ENCODE data around the gene PIK3C3. TPM values are rescaled to one million over a fixed set of nuclear protein-coding genes. Genes with fewer than 3 reads are reported as not detected.

PIK3C3 gene
- polyA plus RNA-seq, 1 of the 3 experiments (the other 2 are of a cell fraction), result 26.9 TPM

DNA sequence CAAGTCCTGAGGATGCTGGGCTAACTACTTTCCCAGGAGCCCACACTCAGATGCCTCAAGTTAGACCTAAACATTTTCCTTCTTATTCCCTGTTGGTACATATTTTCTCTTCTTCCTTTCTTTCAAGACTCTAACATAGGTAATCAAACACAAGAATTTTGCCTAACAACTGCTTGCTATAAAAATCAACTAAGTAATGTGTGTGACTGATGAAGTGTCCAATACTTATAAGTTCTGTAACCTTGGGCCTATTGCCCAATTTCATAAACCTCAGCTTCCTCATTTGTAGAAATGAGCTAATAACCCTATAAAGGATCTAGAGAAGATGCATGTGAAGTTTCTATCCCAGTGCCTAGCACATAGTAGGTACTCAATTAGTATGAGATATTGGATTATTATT lies 31.6 kb upstream of the PIK3C3 start:
- no peak overlapping the region for H3K9ac ChIP-seq
- TF ChIP-seq, protein P1, sequence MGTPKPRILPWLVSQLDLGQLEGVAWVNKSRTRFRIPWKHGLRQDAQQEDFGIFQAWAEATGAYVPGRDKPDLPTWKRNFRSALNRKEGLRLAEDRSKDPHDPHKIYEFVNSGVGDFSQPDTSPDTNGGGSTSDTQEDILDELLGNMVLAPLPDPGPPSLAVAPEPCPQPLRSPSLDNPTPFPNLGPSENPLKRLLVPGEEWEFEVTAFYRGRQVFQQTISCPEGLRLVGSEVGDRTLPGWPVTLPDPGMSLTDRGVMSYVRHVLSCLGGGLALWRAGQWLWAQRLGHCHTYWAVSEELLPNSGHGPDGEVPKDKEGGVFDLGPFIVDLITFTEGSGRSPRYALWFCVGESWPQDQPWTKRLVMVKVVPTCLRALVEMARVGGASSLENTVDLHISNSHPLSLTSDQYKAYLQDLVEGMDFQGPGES (IDR thresholded peaks at IDR 0.05; ENCODE audit: low read depth, low read length), result no peak
- TF ChIP-seq SIN3A (IDR thresholded peaks at IDR 0.05; ENCODE audit: borderline replicate concordance, low read depth, low read length) (no peak), FOXM1 (IDR thresholded peaks at IDR 0.05; ENCODE audit: low read depth) (no peak), GABPA (IDR thresholded peaks at IDR 0.05; ENCODE audit: low read depth) (no peak)
- H3K4me1 ChIP-seq (ENCODE audit: control insufficient read depth in 1 of 2, insufficient read depth in 2 of 2, low read depth in 1 of 2, low read length in 1 of 2), result no peaks in the 10 kb centered on the region
- H3K36me3 ChIP-seq (replicated peaks in 1 of 2; ENCODE audit: control insufficient read depth in 1 of 2, insufficient read depth in 2 of 2, low read length in 1 of 2), result no peaks in the 10 kb centered on the region
- peaks cover 3% of the 10 kb centered on the region for H3F3A ChIP-seq (replicated peaks; ENCODE audit: insufficient read depth)
- no peaks in the 10 kb centered on the region for H4K20me1 ChIP-seq (ENCODE audit: insufficient read depth)
- no peaks in the 10 kb centered on the region for H3K9me3 ChIP-seq
- no peaks in the 10 kb centered on the region for H3K79me2 ChIP-seq (ENCODE audit: insufficient read depth)
- no peak overlapping the region for H3K4me2 ChIP-seq
- H3K9me2 ChIP-seq, result no peaks in the 10 kb centered on the region
- H3K27me3 ChIP-seq (ENCODE audit: insufficient read depth), result no peaks in the 10 kb centered on the region
- H2AFZ ChIP-seq (ENCODE audit: low read depth), result no peak overlapping the region
- no peak overlapping the region for H3K4me3 ChIP-seq (ENCODE audit: low read depth in 2 of 2, low read length in 1 of 2)
- ChIA-PET POLR2A (no interaction called here), CTCF (no interaction called here)
- no peak overlapping the region for H3K27ac ChIP-seq (ENCODE audit: low read depth in 2 of 2, low read length in 1 of 2)
- no peak for DNase-seq

DNA sequence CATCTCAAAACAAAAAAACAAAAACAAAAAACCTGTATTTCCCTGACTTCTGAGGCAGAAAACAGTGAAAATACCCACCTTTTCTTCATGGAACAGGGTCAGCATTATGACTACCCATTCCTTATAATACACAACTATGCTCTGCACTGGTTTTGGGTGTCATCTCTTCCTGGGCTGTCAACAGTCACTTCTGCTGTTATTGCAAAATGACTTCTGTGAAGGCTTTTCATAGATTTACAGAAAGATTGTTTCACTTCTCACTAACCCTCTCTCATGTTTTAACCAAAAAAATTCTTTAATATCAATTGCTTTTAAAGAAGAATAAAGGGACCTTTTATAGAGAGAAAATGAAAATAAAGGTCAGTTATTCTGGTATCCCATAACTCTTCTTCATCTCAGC lies 26.5 kb upstream of the PIK3C3 start:
- TF ChIP-seq YY1 (IDR thresholded peaks at IDR 0.05; ENCODE audit: low read depth), result no peak
- Histone ChIP-seq H3K27ac (ENCODE audit: low read depth in 2 of 2, low read length in 1 of 2) (no peak overlapping the region), H3K36me3 (replicated peaks in 1 of 2; ENCODE audit: control insufficient read depth in 1 of 2, insufficient read depth in 2 of 2, low read length in 1 of 2) (no peaks in the 10 kb centered on the region), H3K4me3 (ENCODE audit: low read depth in 2 of 2, low read length in 1 of 2) (no peak overlapping the region), H2AFZ (ENCODE audit: low read depth) (no peak overlapping the region), H3F3A (replicated peaks; ENCODE audit: insufficient read depth) (peaks cover 3% of the 10 kb centered on the region), H3K79me2 (ENCODE audit: insufficient read depth) (no peaks in the 10 kb centered on the region), H3K27me3 (ENCODE audit: insufficient read depth) (no peaks in the 10 kb centered on the region), H3K4me2 (no peak overlapping the region), H3K9me2 (no peaks in the 10 kb centered on the region), H3K9ac (no peak overlapping the region), H3K9me3 (no peaks in the 10 kb centered on the region), H4K20me1 (ENCODE audit: insufficient read depth) (no peaks in the 10 kb centered on the region), H3K4me1 (ENCODE audit: control insufficient read depth in 1 of 2, insufficient read depth in 2 of 2, low read depth in 1 of 2, low read length in 1 of 2) (no peaks in the 10 kb centered on the region)
- DNase-seq, result no peak
- CTCF ChIA-PET, result no interaction called here
- POLR2A ChIA-PET, result no interaction called here

DNA sequence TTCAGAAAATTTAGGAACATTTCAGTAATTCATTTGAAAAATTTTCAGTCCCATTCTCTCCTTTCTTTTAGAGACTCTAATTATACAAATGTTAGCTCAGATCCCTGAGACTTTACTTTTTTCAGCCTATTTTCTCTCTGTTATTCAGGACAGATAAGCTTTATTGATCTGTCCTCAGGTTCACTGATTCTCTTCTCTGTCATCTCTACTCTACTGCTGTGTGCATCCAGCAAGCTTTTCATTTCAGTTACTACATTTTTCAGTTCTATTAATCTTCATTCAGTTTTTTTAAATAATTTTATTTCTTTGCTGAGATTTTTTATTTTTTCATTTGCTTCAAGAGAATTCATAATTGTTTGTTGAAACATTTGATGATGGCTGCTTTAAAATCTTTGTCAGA lies 22.1 kb upstream of the PIK3C3 start:
- ChIA-PET POLR2A (no interaction called here), CTCF (no interaction called here)
- H3K79me2 ChIP-seq (ENCODE audit: insufficient read depth), result no peaks in the 10 kb centered on the region
- H3K9me2 ChIP-seq, result no peaks in the 10 kb centered on the region
- no peak overlapping the region for H3K27ac ChIP-seq (ENCODE audit: low read depth in 2 of 2, low read length in 1 of 2)
- H3K9me3 ChIP-seq, result no peaks in the 10 kb centered on the region
- no peaks in the 10 kb centered on the region for H4K20me1 ChIP-seq (ENCODE audit: insufficient read depth)
- TF ChIP-seq, protein P2, sequence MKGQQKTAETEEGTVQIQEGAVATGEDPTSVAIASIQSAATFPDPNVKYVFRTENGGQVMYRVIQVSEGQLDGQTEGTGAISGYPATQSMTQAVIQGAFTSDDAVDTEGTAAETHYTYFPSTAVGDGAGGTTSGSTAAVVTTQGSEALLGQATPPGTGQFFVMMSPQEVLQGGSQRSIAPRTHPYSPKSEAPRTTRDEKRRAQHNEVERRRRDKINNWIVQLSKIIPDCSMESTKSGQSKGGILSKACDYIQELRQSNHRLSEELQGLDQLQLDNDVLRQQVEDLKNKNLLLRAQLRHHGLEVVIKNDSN (IDR thresholded peaks at IDR 0.05; ENCODE audit: borderline replicate concordance, low read depth), result no peak
- TF ChIP-seq, protein P3, sequence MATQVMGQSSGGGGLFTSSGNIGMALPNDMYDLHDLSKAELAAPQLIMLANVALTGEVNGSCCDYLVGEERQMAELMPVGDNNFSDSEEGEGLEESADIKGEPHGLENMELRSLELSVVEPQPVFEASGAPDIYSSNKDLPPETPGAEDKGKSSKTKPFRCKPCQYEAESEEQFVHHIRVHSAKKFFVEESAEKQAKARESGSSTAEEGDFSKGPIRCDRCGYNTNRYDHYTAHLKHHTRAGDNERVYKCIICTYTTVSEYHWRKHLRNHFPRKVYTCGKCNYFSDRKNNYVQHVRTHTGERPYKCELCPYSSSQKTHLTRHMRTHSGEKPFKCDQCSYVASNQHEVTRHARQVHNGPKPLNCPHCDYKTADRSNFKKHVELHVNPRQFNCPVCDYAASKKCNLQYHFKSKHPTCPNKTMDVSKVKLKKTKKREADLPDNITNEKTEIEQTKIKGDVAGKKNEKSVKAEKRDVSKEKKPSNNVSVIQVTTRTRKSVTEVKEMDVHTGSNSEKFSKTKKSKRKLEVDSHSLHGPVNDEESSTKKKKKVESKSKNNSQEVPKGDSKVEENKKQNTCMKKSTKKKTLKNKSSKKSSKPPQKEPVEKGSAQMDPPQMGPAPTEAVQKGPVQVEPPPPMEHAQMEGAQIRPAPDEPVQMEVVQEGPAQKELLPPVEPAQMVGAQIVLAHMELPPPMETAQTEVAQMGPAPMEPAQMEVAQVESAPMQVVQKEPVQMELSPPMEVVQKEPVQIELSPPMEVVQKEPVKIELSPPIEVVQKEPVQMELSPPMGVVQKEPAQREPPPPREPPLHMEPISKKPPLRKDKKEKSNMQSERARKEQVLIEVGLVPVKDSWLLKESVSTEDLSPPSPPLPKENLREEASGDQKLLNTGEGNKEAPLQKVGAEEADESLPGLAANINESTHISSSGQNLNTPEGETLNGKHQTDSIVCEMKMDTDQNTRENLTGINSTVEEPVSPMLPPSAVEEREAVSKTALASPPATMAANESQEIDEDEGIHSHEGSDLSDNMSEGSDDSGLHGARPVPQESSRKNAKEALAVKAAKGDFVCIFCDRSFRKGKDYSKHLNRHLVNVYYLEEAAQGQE (IDR thresholded peaks at IDR 0.05; ENCODE audit: low read depth, low read length), result no peak
- H3K9ac ChIP-seq, result no peak overlapping the region
- H3F3A ChIP-seq (replicated peaks; ENCODE audit: insufficient read depth), result peaks cover 4% of the 10 kb centered on the region
- no peak overlapping the region for H3K4me3 ChIP-seq (ENCODE audit: low read depth in 2 of 2, low read length in 1 of 2)
- DNase-seq, result no peak
- no peak overlapping the region for H3K4me2 ChIP-seq
- H3K4me1 ChIP-seq (ENCODE audit: control insufficient read depth in 1 of 2, insufficient read depth in 2 of 2, low read depth in 1 of 2, low read length in 1 of 2), result peaks cover 0 to 23% of the 10 kb centered on the region in 2 experiments; a peak in 1 of 4 replicates
- no peaks in the 10 kb centered on the region for H3K27me3 ChIP-seq (ENCODE audit: insufficient read depth)
- no peaks in the 10 kb centered on the region for H3K36me3 ChIP-seq (replicated peaks in 1 of 2; ENCODE audit: control insufficient read depth in 1 of 2, insufficient read depth in 2 of 2, low read length in 1 of 2)
- H2AFZ ChIP-seq (ENCODE audit: low read depth), result no peak overlapping the region

All from SK-N-SH (cell line).